Gastrocnemius medialis (tissue), 4 donors: ENCODE data around the gene TMEM181.

ENCODE experiments used
- POLR2A ChIP-seq, 2 donors: fragments of 450-650 bp; IDR thresholded peaks; one replicate each; pipeline ENCODE4 v1.6.1; 2017; ENCODE audit warnings: antibody characterized with exemption in 2 of 2, mild to moderate bottlenecking in 2 of 2, moderate library complexity in 2 of 2
- TF ChIP-seq, protein P1 (sequence below), 5 experiments: fragments of 450-650 bp in 3 of 5; fragments of 200-600 bp in 2 of 5; sonication (generic) in 2 of 5; IDR thresholded peaks in 4 of 5; conservative IDR thresholded peaks in 1 of 5; 1 replicate in 4 of 5; 2 replicates in 1 of 5; pipeline ENCODE4 v1.5.1; 2016 to 2019; ENCODE audit warnings: antibody characterized with exemption in 5 of 5, mild to moderate bottlenecking in 3 of 5, moderate library complexity in 3 of 5

GRCh38 chr6:158607411-158608170 lies 47.7 kb downstream of the TMEM181 start:
- TF ChIP-seq, protein P1, sequence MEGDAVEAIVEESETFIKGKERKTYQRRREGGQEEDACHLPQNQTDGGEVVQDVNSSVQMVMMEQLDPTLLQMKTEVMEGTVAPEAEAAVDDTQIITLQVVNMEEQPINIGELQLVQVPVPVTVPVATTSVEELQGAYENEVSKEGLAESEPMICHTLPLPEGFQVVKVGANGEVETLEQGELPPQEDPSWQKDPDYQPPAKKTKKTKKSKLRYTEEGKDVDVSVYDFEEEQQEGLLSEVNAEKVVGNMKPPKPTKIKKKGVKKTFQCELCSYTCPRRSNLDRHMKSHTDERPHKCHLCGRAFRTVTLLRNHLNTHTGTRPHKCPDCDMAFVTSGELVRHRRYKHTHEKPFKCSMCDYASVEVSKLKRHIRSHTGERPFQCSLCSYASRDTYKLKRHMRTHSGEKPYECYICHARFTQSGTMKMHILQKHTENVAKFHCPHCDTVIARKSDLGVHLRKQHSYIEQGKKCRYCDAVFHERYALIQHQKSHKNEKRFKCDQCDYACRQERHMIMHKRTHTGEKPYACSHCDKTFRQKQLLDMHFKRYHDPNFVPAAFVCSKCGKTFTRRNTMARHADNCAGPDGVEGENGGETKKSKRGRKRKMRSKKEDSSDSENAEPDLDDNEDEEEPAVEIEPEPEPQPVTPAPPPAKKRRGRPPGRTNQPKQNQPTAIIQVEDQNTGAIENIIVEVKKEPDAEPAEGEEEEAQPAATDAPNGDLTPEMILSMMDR (IDR thresholded peaks at IDR 0.05 in 4 of 5, conservative IDR thresholded peaks at IDR 0.05 in 1 of 5), result no peak
- TF ChIP-seq POLR2A (IDR thresholded peaks at IDR 0.05), result no peak
